Measurements from ENCODE around the gene ELAVL1.
"Not testable (repeated sequence)": the region's sequence is repeated elsewhere in the genome, so short reads cannot be mapped to it uniquely, and the experiment has no call there.

ELAVL1 gene

DNA sequence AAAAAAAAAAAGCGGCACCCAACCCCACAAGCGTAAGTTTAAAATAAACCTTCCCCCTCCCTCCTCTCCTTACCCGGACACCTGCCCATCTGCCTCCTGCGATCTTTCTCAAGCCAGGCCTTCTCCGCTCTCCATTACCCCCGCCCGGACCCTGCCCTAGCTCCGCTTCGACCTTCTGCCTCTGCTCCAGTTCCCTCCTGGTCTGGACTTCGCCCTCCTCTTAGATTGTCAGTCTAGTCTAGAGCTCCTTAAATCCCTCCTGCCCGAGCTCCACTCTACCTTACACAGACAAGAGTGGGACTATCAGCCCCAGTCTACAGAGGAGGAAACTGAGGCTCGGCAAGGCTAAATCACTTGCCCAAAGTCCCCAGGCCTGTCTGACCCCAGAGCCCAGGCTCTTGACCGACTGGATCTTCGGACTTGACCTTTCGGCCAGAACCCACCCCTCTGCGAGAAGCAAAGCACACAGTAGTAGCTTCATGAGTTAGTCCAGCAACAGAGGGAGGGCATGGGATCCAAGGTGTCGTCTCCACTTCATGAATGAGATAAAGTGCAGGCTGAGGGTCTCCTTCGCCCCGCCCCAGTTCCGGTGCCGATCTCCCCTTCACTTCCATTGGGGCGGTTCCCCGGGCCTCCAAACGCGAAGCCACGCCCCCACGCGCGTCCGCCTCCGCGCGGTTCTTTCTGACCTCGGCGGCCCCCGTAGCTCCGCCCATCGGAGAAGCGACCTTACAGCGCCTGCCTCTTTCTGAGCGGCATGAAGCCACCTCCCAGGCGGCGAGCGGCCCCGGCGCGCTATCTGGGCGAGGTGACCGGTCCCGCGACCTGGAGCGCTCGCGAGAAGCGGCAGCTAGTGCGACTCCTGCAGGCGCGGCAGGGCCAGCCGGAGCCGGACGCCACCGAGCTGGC, 85.6 kb downstream of the ELAVL1 start, which contains the start of gene SNAPC2:
TSS of gene SNAPC2 (plus strand) at position 729 of the 909 bp plus-strand sequence. CDS start at position 758, 29 bp downstream.
- Histone ChIP-seq H3K9ac (ENCODE audit: low read length) (no peak within 1 kb of the TSS), H3K4me3 (ENCODE audit: low read length) (peak within 1 kb of the TSS; percentile 78), H3K4me1 (ENCODE audit: control insufficient read depth, insufficient read depth, low read length) (peaks cover 30% of the 10 kb centered on the region), H3K27ac (ENCODE audit: low read depth, low read length) (peak within 1 kb of the TSS; percentile 88), H3K36me3 (ENCODE audit: control insufficient read depth, insufficient read depth, low read length) (peaks cover 8% of the 10 kb centered on the region), H3K27me3 (ENCODE audit: control insufficient read depth, insufficient read depth, low read length) (peaks cover 28% of the 10 kb centered on the region)

GRCh38 chr19:7918615-7919421, 86.6 kb downstream of the ELAVL1 start:
- peaks cover 25% of the 10 kb centered on the region for H3K4me1 ChIP-seq (ENCODE audit: control insufficient read depth, insufficient read depth, low read length)
- peaks cover 28% of the 10 kb centered on the region for H3K27me3 ChIP-seq (ENCODE audit: control insufficient read depth, insufficient read depth, low read length)
- H3K36me3 ChIP-seq (ENCODE audit: control insufficient read depth, insufficient read depth, low read length): peaks cover 8% of the 10 kb centered on the region
- no peak overlapping the region for H3K4me3 ChIP-seq (ENCODE audit: low read length)
- no peak overlapping the region for H3K27ac ChIP-seq (ENCODE audit: low read depth, low read length)
- H3K9ac ChIP-seq (ENCODE audit: low read length): no peak overlapping the region

DNA sequence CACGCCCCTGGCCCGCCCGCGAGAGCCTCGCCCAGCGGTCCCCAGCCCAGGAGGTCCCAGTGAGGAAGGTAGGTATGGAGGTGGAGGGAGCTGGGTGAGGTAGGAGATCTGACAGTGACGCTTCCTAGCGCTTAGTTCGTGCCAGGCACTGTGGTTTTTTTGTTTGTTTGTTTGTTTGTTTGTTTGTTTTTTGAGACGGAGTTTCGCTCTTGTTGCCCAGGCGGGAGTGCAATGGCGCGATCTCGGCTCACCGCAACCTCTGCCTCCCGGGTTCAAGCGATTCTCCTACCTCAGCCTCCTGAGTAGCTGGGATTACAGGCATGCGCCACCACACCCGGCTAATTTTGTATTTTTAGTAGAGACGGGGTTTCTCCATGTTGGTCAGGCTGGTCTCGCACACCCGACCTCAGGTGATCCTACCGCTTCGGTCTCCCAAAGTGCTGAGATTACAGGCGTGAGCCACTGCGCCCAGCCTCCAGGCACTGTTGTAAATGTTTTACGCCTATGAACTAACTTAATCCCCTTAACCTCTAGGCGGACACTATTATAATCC, 87.3 kb downstream of the ELAVL1 start:
- H3K27ac ChIP-seq (ENCODE audit: low read depth, low read length); H3K4me3 ChIP-seq (ENCODE audit: low read length); H3K36me3 ChIP-seq (ENCODE audit: control insufficient read depth, insufficient read depth, low read length); H3K9ac ChIP-seq (ENCODE audit: low read length): not testable (repeated sequence)
- H3K27me3 ChIP-seq (ENCODE audit: control insufficient read depth, insufficient read depth, low read length): peaks cover 28% of the 10 kb centered on the region
- peaks cover 19% of the 10 kb centered on the region for H3K4me1 ChIP-seq (ENCODE audit: control insufficient read depth, insufficient read depth, low read length)

DNA sequence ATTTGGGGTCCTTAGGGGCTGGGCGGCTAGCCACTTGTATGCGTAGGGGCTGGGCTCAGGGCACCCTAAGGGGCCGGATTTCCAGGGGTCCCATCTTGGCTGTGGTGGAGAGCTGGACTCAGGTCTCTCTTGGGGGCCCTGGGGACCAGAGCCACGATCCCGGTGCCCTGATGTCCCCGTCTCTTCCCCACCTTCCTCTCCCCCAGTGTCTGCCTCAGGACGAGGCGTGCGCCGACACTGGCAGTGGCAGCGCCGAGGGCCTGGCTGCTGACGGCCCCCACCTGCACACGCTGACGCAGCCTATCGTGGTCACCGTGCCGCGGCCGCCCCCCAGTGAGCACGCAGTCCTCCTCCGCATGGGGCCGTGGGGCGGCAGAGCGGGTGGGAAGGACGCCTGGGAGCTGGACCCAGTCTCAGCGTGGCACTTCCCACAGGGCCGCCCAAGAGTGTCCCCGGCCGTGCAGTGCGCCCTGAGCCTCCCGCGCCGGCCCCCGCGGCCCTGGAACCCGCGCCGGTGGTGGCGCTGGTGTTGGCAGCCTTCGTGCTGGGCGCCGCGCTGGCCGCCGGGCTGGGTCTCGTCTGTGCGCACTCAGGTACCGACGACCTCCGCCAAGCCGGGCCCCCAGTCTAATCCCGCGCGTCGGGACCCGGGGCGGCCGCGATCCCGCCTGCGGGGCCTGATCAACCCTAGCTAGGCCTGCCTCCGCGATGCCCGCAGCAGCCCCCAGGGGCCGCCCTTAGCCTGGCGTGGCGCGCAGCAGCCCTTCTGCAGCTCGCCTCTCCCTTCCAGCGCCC, 88.0 kb downstream of the ELAVL1 start:
- no peak overlapping the region for H3K9ac ChIP-seq (ENCODE audit: low read length)
- peaks cover 12% of the 10 kb centered on the region for H3K4me1 ChIP-seq (ENCODE audit: control insufficient read depth, insufficient read depth, low read length)
- no peak overlapping the region for H3K27ac ChIP-seq (ENCODE audit: low read depth, low read length)
- H3K36me3 ChIP-seq (ENCODE audit: control insufficient read depth, insufficient read depth, low read length): peaks cover 7% of the 10 kb centered on the region
- peak overlapping the region; percentile 41 for H3K4me3 ChIP-seq (ENCODE audit: low read length)
- peaks cover 30% of the 10 kb centered on the region for H3K27me3 ChIP-seq (ENCODE audit: control insufficient read depth, insufficient read depth, low read length)

DNA sequence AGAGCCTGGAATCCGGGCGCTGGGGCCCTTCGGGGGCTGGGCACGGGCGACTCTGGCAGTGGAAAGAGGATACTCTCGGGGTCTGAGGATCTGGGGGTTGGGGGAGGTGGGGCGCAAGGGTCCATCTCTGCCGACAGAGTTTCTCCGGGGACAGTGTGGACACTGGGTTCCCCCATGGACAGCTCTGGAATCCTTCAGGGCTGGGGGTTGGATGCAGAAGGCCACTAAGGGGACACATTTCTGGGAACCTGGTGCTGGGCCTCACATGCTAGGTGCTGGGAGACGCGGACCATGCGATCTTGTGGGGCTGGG, 88.5 kb downstream of the ELAVL1 start:
- no peak overlapping the region for H3K4me3 ChIP-seq (ENCODE audit: low read length)
- no peak overlapping the region for H3K9ac ChIP-seq (ENCODE audit: low read length)
- peaks cover 3% of the 10 kb centered on the region for H3K36me3 ChIP-seq (ENCODE audit: control insufficient read depth, insufficient read depth, low read length)
- peaks cover 30% of the 10 kb centered on the region for H3K27me3 ChIP-seq (ENCODE audit: control insufficient read depth, insufficient read depth, low read length)
- H3K4me1 ChIP-seq (ENCODE audit: control insufficient read depth, insufficient read depth, low read length): peaks cover 7% of the 10 kb centered on the region
- no peak overlapping the region for H3K27ac ChIP-seq (ENCODE audit: low read depth, low read length)

DNA sequence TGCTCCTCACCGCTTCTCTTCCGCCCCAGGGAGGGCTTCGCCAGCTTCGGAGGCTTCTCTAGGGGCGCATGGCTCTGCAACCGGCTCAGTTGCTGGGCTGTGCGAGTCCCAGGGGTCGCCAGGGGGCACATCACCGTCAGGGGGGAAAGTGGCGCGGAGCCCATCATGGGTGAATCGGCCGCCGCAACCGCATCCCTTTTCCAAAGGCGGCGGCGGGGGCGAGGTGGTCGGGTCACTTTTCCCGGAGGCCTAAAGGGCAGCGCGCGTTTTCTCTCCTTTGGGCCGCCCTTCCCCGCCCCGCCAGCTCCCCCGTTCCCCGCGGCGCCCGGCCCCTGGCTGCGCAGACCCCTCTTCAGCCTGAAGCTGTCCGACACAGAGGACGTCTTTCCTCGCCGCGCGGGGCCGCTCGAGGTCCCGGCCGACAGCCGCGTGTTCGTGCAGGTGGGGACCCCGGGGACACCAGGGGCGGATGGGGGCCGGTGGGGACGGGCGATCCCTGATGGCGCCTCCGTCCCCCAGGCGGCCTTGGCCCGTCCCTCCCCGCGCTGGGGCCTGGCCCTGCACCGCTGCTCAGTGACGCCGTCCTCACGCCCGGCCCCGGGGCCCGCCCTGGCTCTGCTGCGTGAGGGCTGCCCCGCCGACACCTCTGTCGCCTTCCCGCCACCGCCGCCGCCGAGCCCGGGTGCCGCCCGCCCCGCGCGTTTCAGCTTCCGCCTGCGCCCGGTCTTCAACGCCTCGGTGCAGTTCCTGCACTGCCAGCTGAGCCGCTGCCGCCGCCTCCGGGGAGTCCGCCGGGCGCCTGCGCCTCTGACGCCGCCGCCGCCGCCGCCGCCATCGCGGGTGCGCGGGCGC, 89.1 kb downstream of the ELAVL1 start:
- Histone ChIP-seq H3K36me3 (ENCODE audit: control insufficient read depth, insufficient read depth, low read length) (peaks cover 5% of the 10 kb centered on the region), H3K4me1 (ENCODE audit: control insufficient read depth, insufficient read depth, low read length) (peaks cover under 1% of the 10 kb centered on the region), H3K9ac (ENCODE audit: low read length) (no peak overlapping the region), H3K27ac (ENCODE audit: low read depth, low read length) (no peak overlapping the region), H3K4me3 (ENCODE audit: low read length) (no peak overlapping the region), H3K27me3 (ENCODE audit: control insufficient read depth, insufficient read depth, low read length) (peaks cover 30% of the 10 kb centered on the region)

DNA sequence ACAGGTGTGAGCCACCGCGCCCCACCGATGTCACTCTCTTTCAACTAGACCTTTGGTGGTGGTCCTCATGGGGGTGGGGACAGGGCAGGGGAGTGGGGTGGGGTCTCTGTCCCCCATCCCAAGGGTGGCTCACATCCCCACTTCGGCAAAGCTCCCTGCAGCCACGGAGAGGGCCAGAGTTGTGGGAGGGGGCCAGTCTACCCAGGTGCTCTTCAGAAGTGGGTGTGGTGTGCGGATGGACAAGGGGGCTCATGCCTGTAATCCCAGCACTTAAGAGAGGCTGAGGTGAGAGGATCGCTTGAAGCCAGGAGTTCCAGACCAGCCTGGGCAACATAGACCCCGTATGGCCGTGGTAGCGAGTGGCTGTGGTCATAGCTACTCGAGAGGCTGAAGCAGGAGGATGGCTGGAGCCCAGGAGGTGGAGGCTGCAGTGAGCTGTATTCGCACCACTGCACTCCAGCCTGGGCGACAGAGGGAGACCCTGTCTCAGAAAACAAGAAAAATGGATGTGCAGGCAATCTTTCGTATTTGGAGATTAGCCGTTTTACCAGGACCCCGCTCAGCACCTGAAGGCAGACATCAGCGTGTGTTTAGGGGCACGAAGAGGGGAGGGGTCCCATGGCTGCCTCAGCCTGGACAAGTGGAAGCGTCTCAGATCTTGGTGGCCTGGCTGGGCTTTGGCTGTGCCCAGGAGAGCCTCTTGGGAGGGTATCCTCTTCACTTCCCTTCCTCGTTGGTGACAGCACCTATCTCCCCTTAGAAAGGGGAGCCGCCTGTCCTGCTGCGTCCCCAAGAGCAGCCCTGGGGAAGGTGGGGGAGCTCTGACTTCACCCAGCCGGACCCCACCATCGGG, 90.0 kb downstream of the ELAVL1 start:
- Histone ChIP-seq H3K9ac (ENCODE audit: low read length) (no peak overlapping the region), H3K4me3 (ENCODE audit: low read length) (no peak overlapping the region), H3K4me1 (ENCODE audit: control insufficient read depth, insufficient read depth, low read length) (no peaks in the 10 kb centered on the region), H3K36me3 (ENCODE audit: control insufficient read depth, insufficient read depth, low read length) (peaks cover 12% of the 10 kb centered on the region), H3K27ac (ENCODE audit: low read depth, low read length) (no peak overlapping the region), H3K27me3 (ENCODE audit: control insufficient read depth, insufficient read depth, low read length) (peaks cover 30% of the 10 kb centered on the region)

DNA sequence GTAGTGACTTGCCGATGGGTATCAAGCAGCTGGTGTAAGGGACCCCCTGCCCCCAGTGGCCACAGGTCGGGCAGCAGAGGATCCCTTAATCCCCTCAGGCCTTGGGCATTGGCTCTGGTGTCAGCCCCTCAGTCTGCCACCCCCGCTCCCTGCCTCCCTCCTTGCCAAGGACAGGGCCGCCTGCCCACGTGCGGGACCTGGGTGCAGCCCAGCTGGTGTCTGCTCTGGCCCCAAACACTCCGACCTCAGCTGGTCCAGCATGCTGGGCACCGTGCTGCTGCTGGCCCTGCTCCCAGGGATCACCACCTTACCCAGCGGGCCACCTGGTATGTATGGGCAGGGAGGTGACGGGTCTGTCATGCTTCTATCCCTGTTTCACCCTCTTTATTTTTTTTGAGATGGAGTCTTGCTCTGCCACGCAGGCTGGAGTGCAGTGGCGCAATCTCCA, 90.8 kb downstream of the ELAVL1 start, which contains the start of gene TGFBR3L:
TSS of gene TGFBR3L (plus strand) at position 233 of the 448 bp plus-strand sequence.
- peaks cover 15% of the 10 kb centered on the region for H3K36me3 ChIP-seq (ENCODE audit: control insufficient read depth, insufficient read depth, low read length)
- H3K4me3 ChIP-seq (ENCODE audit: low read length): no peak within 1 kb of the TSS
- H3K27me3 ChIP-seq (ENCODE audit: control insufficient read depth, insufficient read depth, low read length): peaks cover 30% of the 10 kb centered on the region
- no peaks in the 10 kb centered on the region for H3K4me1 ChIP-seq (ENCODE audit: control insufficient read depth, insufficient read depth, low read length)
- H3K27ac ChIP-seq (ENCODE audit: low read depth, low read length): no peak within 1 kb of the TSS
- no peak within 1 kb of the TSS for H3K9ac ChIP-seq (ENCODE audit: low read length)

GRCh38 chr19:7914099-7914498, 91.3 kb downstream of the ELAVL1 start:
- H3K27ac ChIP-seq (ENCODE audit: low read depth, low read length): no peak overlapping the region
- peaks cover 30% of the 10 kb centered on the region for H3K27me3 ChIP-seq (ENCODE audit: control insufficient read depth, insufficient read depth, low read length)
- peaks cover 15% of the 10 kb centered on the region for H3K36me3 ChIP-seq (ENCODE audit: control insufficient read depth, insufficient read depth, low read length)
- H3K9ac ChIP-seq (ENCODE audit: low read length): no peak overlapping the region
- no peaks in the 10 kb centered on the region for H3K4me1 ChIP-seq (ENCODE audit: control insufficient read depth, insufficient read depth, low read length)
- H3K4me3 ChIP-seq (ENCODE audit: low read length): no peak overlapping the region

- Histone ChIP-seq H3K36me3 (ENCODE audit: control insufficient read depth, insufficient read depth, low read length) (peaks cover 15% of the 10 kb centered on the region), H3K27me3 (ENCODE audit: control insufficient read depth, insufficient read depth, low read length) (peaks cover 26% of the 10 kb centered on the region), H3K27ac (ENCODE audit: low read depth, low read length) (no peak overlapping the region), H3K4me3 (ENCODE audit: low read length) (no peak overlapping the region), H3K9ac (ENCODE audit: low read length) (no peak overlapping the region), H3K4me1 (ENCODE audit: control insufficient read depth, insufficient read depth, low read length) (no peaks in the 10 kb centered on the region)
These were observed 91.8 kb downstream of the ELAVL1 start for GRCh38 chr19:7913652-7914051.
